HCT116 (cell line): ENCODE data around the gene KRTAP10-1. TPM values are rescaled to one million over a fixed set of nuclear protein-coding genes. Genes with fewer than 3 reads are reported as not detected.

ENCODE experiments used
- ATAC-seq: fragments of 200-7000 bp; cut with Tn5 transposase; 2 replicates; pipeline ENCODE4 v1.9.1; 2020; ENCODE audit warnings: mild to moderate bottlenecking, moderate library complexity
- BruUV-seq: library from RNA; stranded (reverse); fragments of 400-500 nt; replicated peaks from 2 replicates; lab custom pipeline; 2021; lab: Mats Ljungman, UMichigan
- CTCF ChIA-PET: fragments of 300-600 bp; sonication (Branson Sonifier 250); formaldehyde crosslinking; loops from one replicate; lab custom pipeline; 2021; ENCODE audit warnings: antibody characterized with exemption; lab: Charles Lee
- POLR2A ChIA-PET: fragments of 300-600, 350-600 bp; sonication (Branson Sonifier 250); formaldehyde crosslinking; loops from one replicate; lab custom pipeline; 2021; ENCODE audit warnings: antibody characterized with exemption; lab: Charles Lee
- RAD21 ChIA-PET, 2 experiments: fragments of 300-600 bp; sonication (Branson Sonifier 250); formaldehyde crosslinking; loops; one replicate each; lab custom pipeline; 2023; ENCODE audit warnings: low total read pairs in 2 of 2; ENCODE audit not compliant: uncharacterized antibody in 2 of 2, unreplicated experiment in 2 of 2, low non-redundant PET in 1 of 2; lab: Charles Lee
- DNase-seq: peaks from one replicate; pipeline ENCODE4 v3.0.0-alpha.2; 2010; ENCODE audit warnings: low read depth, low spot score
- H2AFZ ChIP-seq: fragments of 200-600 bp; shearing (Covaris generic), sonication (generic); 2 replicates; pipeline ENCODE4 v1.6.1; 2017; ENCODE audit warnings: low read depth, mixed run types, mixed read lengths, antibody characterized with exemption, low read length; ENCODE audit not compliant: poor library complexity, severe bottlenecking
- H3K27ac ChIP-seq: 2 replicates; pipeline ENCODE4 v1.5.1; 2012; ENCODE audit warnings: low read depth, low read length
- H3K27me3 ChIP-seq: fragments of 200-600 bp; sonication (generic); 2 replicates; pipeline ENCODE4 v1.6.1; 2016; ENCODE audit warnings: mixed run types, low read length, mixed read lengths; ENCODE audit not compliant: insufficient read depth
- H3K36me3 ChIP-seq, 2 experiments: fragments of 200-500 bp in 1 of 2; fragments of 200-600 bp in 1 of 2; sonication (Bioruptor generic) in 1 of 2; sonication (generic) in 1 of 2; 2 replicates each; pipeline versions ENCODE4 v1.5.1 to v1.6.1; 2014 to 2016; ENCODE audit warnings: low read length in 2 of 2, inconsistent platforms in 1 of 2, mixed read lengths in 1 of 2, mixed run types in 1 of 2; ENCODE audit not compliant: insufficient read depth in 2 of 2, control insufficient read depth in 1 of 2
- H3K4me1 ChIP-seq, 2 experiments: fragments of 200-600 bp in 1 of 2; sonication (generic) in 1 of 2; 2 replicates each; pipeline versions ENCODE4 v1.5.1 to v1.6.1; 2012 to 2017; ENCODE audit warnings: low read length in 2 of 2, inconsistent platforms in 1 of 2, mild to moderate bottlenecking in 1 of 2, mixed read lengths in 1 of 2, mixed run types in 1 of 2, moderate library complexity in 1 of 2; ENCODE audit not compliant: insufficient read depth in 2 of 2, control insufficient read depth in 1 of 2
- H3K4me2 ChIP-seq: fragments of 200-600 bp; sonication (generic); 2 replicates; pipeline ENCODE4 v1.6.1; 2017; ENCODE audit warnings: mixed run types, low read length, mixed read lengths
- H3K4me3 ChIP-seq, 2 experiments: fragments of 200-600 bp in 1 of 2; sonication (generic) in 1 of 2; replicated peaks in 1 of 2; 2 replicates each; pipeline ENCODE4 v1.5.1; 2011 to 2016; ENCODE audit warnings: low read length in 2 of 2, control low read depth in 1 of 2, low read depth in 1 of 2, mild to moderate bottlenecking in 1 of 2, mixed read lengths in 1 of 2, mixed run types in 1 of 2
- H3K79me2 ChIP-seq: fragments of 200-600 bp; sonication (generic); 2 replicates; pipeline ENCODE4 v1.6.1; 2017; ENCODE audit warnings: mild to moderate bottlenecking, mixed run types, low read length, moderate library complexity, mixed read lengths; ENCODE audit not compliant: insufficient read depth
- H3K9ac ChIP-seq: fragments of 200-600 bp; sonication (generic); 2 replicates; pipeline ENCODE4 v1.6.1; 2016; ENCODE audit warnings: low read length, mixed read lengths
- H3K9me2 ChIP-seq: fragments of 200-600 bp; sonication (generic), shearing (Covaris generic); 2 replicates; pipeline ENCODE4 v1.6.1; 2017; ENCODE audit warnings: mixed run types, mild to moderate bottlenecking, moderate library complexity; ENCODE audit not compliant: insufficient read depth
- H3K9me3 ChIP-seq, 2 experiments: fragments of 200-500 bp in 1 of 2; fragments of 200-600 bp in 1 of 2; sonication (Bioruptor generic) in 1 of 2; sonication (generic) in 1 of 2; 2 replicates each; pipeline ENCODE4 v1.6.1; 2014 to 2017; ENCODE audit warnings: low read length in 2 of 2, mixed read lengths in 2 of 2, inconsistent platforms in 1 of 2, low read depth in 1 of 2, mild to moderate bottlenecking in 1 of 2, mixed run types in 1 of 2, moderate library complexity in 1 of 2; ENCODE audit not compliant: control insufficient read depth in 1 of 2, insufficient read depth in 1 of 2
- H4K20me1 ChIP-seq: fragments of 200-600 bp; sonication (generic), shearing (Covaris generic); 2 replicates; pipeline ENCODE4 v1.6.1; 2017; ENCODE audit warnings: mixed run types, mild to moderate bottlenecking, moderate library complexity; ENCODE audit not compliant: insufficient read depth
- CBX3 ChIP-seq: IDR thresholded peaks from 2 replicates; pipeline ENCODE4 v1.6.1; 2012; ENCODE audit warnings: low read depth
- EGR1 ChIP-seq: IDR thresholded peaks from 2 replicates; pipeline ENCODE4 v1.6.1; 2012; ENCODE audit warnings: low read depth
- JUND ChIP-seq: IDR thresholded peaks from 2 replicates; pipeline ENCODE4 v1.6.1; 2012
- MAX ChIP-seq: IDR thresholded peaks from 2 replicates; pipeline ENCODE4 v1.6.1; 2012
- POLR2A ChIP-seq: IDR thresholded peaks from 2 replicates; pipeline ENCODE4 v1.7.0; 2011; ENCODE audit warnings: borderline replicate concordance; ENCODE audit not compliant: insufficient read depth, insufficient read length; ENCODE audit errors: extremely low read depth
- POLR2AphosphoS5 ChIP-seq: IDR thresholded peaks from 2 replicates; pipeline ENCODE4 v1.6.1; 2011; ENCODE audit warnings: mild to moderate bottlenecking, low read depth, low read length, moderate library complexity
- REST ChIP-seq: IDR thresholded peaks from 2 replicates; pipeline ENCODE4 v1.6.1; 2012; ENCODE audit warnings: low read depth
- TCF7L2 ChIP-seq: IDR thresholded peaks from 2 replicates; pipeline ENCODE4 v1.7.0; 2011; ENCODE audit warnings: borderline replicate concordance, inconsistent platforms; ENCODE audit not compliant: insufficient read depth, insufficient read length; ENCODE audit errors: extremely low read depth
- ZBTB33 ChIP-seq: IDR thresholded peaks from 2 replicates; pipeline ENCODE4 v1.6.1; 2011; ENCODE audit warnings: mild to moderate bottlenecking, low read length, moderate library complexity; ENCODE audit not compliant: insufficient replicate concordance; ENCODE audit errors: extremely low read depth
- intact Hi-C: fragments of 100-400 bp; cut with micrococcal nuclease; formaldehyde crosslinking; loops from 2 replicates; pipeline ENCODE4 v1.10.0; 2022
- total RNA-seq: library from RNA; stranded (reverse); gene quantifications from one replicate; pipeline ENCODE4 v1.2.1, GENCODE V29; 2021; ENCODE audit not compliant: unreplicated experiment

The KRTAP10-1 gene
- total RNA-seq, 1 experiment from 2014 or later = not detected

- Histone ChIP-seq H3K36me3 (no peaks in the 10 kb centered on the region), H3K9me3 (peaks cover 4 to 17% of the 10 kb centered on the region in 2 experiments; a peak in 1 of 4 replicates), H3K27ac (no peak overlapping the region), H3K4me3 (no peak overlapping the region), H4K20me1 (no peaks in the 10 kb centered on the region), H3K27me3 (no peaks in the 10 kb centered on the region), H3K4me2 (no peak overlapping the region), H2AFZ (no peak overlapping the region), H3K9ac (no peak overlapping the region), H3K9me2 (no peaks in the 10 kb centered on the region), H3K79me2 (peaks cover 12% of the 10 kb centered on the region; the same call in 1 of the 2 replicates), H3K4me1 (peaks cover 0 to 8% of the 10 kb centered on the region in 2 experiments; a peak in 1 of 4 replicates)
- RAD21 ChIA-PET = no interaction called here
- TF ChIP-seq ZBTB33 (no peak), EGR1 (no peak), CBX3 (no peak), REST (no peak), TCF7L2 (no peak), POLR2A (no peak), JUND (no peak), POLR2AphosphoS5 (no peak), MAX (no peak)
- BruUV-seq = no TSS peak
- POLR2A ChIA-PET = no interaction called here
- DNase-seq = no peak
- intact Hi-C loops = no loop called here
- ATAC-seq = 0 out of 2 replicates have a peak, but pooled peaks have one; percentile 19
- CTCF ChIA-PET = no interaction called here
These were observed 17.9 kb downstream of the KRTAP10-1 start for GRCh38 chr21:44521928-44522752.
